GM15510 (cell line): ENCODE results near the gene MTG2.

Experiments
- POLR2A ChIP-seq: IDR thresholded peaks from 3 replicates; pipeline ENCODE4 v1.6.1; 2011; ENCODE audit warnings: borderline replicate concordance; ENCODE audit not compliant: insufficient read length; ENCODE audit errors: extremely low read depth

The MTG2 gene

GRCh38 chr20:62230276-62230675, 47.4 kb downstream of the MTG2 start:
- no peak for TF ChIP-seq POLR2A

- no peak for TF ChIP-seq POLR2A
Measured at GRCh38 chr20:62230696-62231095, 47.9 kb downstream of the MTG2 start.

- no peak for TF ChIP-seq POLR2A
Measured at GRCh38 chr20:62231292-62231691, 48.5 kb downstream of the MTG2 start.

GRCh38 chr20:62232194-62232593, 49.4 kb downstream of the MTG2 start:
- TF ChIP-seq POLR2A = no peak

GRCh38 chr20:62232770-62233645, 50.2 kb downstream of the MTG2 start:
- no peak for TF ChIP-seq POLR2A

- no peak for TF ChIP-seq POLR2A
Measured at GRCh38 chr20:62233684-62234083, 50.9 kb downstream of the MTG2 start.

GRCh38 chr20:62234339-62234738, 51.5 kb downstream of the MTG2 start:
- TF ChIP-seq POLR2A = no peak

GRCh38 chr20:62235001-62235776, 52.4 kb downstream of the MTG2 start:
- no peak for TF ChIP-seq POLR2A

GRCh38 chr20:62235777-62236157, 52.9 kb downstream of the MTG2 start:
- no peak for TF ChIP-seq POLR2A

GRCh38 chr20:62236200-62236599, 53.4 kb downstream of the MTG2 start:
- TF ChIP-seq POLR2A = no peak

GRCh38 chr20:62236766-62237513, 54.1 kb downstream of the MTG2 start:
- no peak for TF ChIP-seq POLR2A

- no peak for TF ChIP-seq POLR2A
Measured at GRCh38 chr20:62237514-62237800, 54.6 kb downstream of the MTG2 start.

- peak; percentile 11 for TF ChIP-seq POLR2A
Measured at GRCh38 chr20:62237801-62238568, 55.2 kb downstream of the MTG2 start, which contains the start of gene OSBPL2. TSS of gene OSBPL2 (plus strand) at chr20:62238521. CDS start at chr20:62256185, 17,664 bp downstream.

GRCh38 chr20:62238569-62239277, 55.9 kb downstream of the MTG2 start:
- TF ChIP-seq POLR2A = no peak
